HG03025 (cell line): ENCODE measurements around the gene CCDC200.
"Not testable (repeated sequence)": the region's sequence is repeated elsewhere in the genome, so short reads cannot be mapped to it uniquely, and the experiment has no call there.

Source experiments
- ATAC-seq: cut with Tn5 transposase; IDR thresholded peaks from one replicate; pipeline ENCODE4 v1.9.1; 2021; ENCODE audit warnings: mild to moderate bottlenecking, moderate library complexity; ENCODE audit not compliant: unreplicated experiment, low FRiP score

The CCDC200 gene

DNA sequence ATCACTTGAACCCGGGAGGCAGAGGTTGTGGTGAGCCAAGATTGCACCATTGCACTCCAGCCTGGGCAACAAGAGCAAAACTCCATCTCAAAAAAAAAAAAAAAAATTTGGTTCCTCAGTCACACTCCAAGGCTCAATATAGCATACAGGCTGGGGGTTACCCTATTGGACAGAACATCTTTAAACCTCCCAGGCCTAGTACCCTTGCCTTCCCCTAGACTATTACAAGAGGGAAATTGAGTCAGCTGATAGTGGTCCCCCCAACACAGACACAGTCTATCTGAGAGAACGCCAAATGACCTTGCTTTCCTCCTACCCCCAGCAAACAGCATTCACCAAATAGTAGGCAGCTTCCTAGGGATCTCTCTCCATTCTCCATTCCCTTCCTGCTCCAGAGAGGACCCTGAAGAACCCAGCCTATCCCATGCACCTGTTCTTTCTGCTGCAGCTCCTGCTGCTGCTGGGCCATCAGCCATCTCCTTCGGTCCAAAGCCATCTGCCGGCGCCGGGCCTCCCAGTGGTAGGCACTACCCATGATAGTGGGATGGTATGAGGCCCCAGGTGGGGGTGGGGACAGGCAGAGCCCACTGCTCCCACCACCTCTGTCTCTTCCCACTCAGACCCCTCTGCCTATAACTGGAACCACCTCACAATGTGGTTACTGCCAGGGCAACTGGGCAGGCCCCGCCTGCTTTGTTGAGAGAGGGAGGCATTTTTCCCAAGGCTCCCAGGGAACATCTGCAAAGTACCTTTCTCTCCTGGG, at the start of gene CCDC200:
Gene CCDC200, minus strand, starts transcription at position 604 of the 763 bp plus-strand sequence. Its CDS starts 69 bp downstream, at position 535.
- ATAC-seq: not testable (repeated sequence)

DNA sequence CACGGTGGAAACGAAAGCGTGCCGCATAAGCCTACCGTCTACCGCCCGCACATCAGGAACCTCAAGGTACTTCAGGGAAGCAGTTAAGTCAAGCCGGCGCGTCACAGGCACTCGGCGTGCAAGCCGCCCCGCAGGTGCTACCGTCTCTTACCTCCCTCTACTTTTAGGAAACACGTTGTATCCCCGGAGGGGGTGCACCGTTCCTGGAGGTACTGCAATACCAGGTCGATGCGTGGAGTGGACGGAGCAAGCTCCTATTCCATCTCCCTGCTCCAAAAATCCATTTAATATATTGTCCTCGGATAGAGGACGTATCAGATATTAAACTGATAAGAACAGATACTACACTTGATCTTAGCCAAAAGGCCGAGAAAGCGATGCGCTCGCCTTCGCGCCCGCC, 44.5 kb upstream of the CCDC200 start:
- not testable (repeated sequence) for ATAC-seq

DNA sequence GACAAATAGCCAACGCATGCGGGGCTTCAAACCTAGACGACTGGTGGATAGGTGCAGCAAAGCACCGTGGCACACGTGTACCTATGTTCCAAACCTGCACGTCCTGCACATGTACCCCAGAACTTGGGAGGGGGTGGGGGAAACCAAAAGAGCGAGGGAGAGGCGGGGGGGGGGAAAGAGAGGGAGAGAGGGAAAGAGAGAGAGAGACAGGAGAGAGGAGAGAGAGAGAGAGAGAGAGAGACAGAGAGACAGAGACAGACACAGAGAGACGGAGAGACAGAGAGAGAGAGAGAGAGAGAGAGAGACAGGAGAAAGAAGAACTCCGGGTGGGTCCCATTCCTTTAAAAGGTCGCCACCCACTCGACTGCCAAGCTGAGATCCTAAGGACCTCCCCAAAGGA, 44.1 kb upstream of the CCDC200 start:
- ATAC-seq: not testable (repeated sequence)

DNA sequence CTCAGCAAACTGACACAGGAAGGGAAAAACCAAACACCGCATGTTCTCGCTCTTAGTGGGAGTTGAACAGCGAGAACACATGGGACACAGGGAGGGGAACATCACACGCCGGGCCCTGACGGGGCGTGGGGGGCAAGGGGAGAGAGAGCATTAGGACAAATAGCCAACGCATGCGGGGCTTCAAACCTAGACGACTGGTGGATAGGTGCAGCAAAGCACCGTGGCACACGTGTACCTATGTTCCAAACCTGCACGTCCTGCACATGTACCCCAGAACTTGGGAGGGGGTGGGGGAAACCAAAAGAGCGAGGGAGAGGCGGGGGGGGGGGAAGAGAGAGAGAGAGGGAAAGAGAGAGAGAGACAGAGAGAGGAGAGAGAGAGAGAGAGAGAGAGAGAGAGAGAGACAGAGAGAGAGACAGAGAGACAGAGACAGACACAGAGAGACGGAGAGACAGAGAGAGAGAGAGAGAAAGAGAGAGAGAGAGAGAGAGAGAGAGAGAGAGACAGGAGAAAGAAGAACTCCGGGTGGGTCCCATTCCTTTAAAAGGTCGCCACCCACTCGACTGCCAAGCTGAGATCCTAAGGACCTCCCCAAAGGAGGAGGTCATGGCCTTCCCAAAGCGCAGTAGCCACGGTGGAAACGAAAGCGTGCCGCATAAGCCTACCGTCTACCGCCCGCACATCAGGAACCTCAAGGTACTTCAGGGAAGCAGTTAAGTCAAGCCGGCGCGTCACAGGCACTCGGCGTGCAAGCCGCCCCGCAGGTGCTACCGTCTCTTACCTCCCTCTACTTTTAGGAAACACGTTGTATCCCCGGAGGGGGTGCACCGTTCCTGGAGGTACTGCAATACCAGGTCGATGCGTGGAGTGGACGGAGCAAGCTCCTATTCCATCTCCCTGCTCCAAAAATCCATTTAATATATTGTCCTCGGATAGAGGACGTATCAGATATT, 42.4 kb upstream of the CCDC200 start:
- ATAC-seq: not testable (repeated sequence)

DNA sequence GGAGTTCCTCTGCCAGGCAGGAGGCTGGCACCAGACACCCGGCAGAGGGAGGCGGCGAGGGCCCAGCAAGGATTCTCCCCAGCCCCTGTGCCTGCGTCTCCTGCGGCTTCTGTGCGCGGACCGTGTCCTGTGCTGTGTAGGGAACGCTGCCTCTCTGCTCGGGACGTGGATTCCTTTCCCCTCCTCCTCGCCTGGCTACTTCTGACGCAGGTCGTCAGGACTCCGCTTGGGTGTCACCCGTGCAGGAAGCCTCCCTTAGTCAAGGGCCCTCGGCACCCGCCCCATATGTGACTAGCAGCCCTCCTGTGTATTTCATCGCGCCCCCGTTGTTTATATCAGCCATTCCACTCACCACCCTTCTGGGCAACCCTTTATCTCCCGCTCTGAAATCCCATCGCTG, 18.0 kb upstream of the CCDC200 start:
- ATAC-seq: not testable (repeated sequence)

DNA sequence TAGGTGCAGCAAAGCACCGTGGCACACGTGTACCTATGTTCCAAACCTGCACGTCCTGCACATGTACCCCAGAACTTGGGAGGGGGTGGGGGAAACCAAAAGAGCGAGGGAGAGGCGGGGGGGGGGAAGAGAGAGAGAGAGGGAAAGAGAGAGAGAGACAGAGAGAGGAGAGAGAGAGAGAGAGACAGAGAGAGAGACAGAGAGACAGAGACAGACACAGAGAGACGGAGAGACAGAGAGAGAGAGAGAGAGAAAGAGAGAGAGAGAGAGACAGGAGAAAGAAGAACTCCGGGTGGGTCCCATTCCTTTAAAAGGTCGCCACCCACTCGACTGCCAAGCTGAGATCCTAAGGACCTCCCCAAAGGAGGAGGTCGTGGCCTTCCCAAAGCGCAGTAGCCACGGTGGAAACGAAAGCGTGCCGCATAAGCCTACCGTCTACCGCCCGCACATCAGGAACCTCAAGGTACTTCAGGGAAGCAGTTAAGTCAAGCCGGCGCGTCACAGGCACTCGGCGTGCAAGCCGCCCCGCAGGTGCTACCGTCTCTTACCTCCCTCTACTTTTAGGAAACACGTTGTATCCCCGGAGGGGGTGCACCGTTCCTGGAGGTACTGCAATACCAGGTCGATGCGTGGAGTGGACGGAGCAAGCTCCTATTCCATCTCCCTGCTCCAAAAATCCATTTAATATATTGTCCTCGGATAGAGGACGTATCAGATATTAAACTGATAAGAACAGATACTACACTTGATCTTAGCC, 12.4 kb upstream of the CCDC200 start:
- not testable (repeated sequence) for ATAC-seq

DNA sequence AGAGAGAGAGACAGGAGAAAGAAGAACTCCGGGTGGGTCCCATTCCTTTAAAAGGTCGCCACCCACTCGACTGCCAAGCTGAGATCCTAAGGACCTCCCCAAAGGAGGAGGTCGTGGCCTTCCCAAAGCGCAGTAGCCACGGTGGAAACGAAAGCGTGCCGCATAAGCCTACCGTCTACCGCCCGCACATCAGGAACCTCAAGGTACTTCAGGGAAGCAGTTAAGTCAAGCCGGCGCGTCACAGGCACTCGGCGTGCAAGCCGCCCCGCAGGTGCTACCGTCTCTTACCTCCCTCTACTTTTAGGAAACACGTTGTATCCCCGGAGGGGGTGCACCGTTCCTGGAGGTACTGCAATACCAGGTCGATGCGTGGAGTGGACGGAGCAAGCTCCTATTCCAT, 11.2 kb upstream of the CCDC200 start:
- ATAC-seq: not testable (repeated sequence)

DNA sequence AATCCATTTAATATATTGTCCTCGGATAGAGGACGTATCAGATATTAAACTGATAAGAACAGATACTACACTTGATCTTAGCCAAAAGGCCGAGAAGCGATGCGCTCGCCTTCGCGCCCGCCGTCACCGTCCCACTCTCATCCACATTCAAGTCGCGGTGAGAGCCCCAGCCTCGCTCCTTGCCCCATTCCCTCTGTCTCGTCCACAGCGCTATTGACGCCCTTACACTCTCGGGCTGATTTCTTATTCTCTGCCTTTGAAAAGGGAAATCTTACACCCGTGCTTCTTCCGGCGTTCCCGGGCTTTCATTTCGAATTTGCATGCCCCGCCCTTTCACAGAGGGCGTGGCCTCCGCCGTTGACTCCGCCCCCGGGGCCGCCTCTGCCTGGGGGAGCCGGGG, 5.5 kb upstream of the CCDC200 start, which contains the start of gene RNU2-1:
Gene RNU2-1, minus strand, starts transcription at position 101 of the 400 bp plus-strand sequence.
- not testable (repeated sequence) for ATAC-seq

DNA sequence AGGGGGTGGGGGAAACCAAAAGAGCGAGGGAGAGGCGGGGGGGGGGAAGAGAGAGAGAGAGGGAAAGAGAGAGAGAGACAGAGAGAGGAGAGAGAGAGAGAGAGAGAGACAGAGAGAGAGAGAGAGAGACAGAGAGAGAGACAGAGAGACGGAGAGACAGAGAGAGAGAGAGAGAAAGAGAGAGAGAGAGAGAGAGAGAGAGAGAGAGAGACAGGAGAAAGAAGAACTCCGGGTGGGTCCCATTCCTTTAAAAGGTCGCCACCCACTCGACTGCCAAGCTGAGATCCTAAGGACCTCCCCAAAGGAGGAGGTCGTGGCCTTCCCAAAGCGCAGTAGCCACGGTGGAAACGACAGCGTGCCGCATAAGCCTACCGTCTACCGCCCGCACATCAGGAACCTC, 4.8 kb upstream of the CCDC200 start:
- not testable (repeated sequence) for ATAC-seq

DNA sequence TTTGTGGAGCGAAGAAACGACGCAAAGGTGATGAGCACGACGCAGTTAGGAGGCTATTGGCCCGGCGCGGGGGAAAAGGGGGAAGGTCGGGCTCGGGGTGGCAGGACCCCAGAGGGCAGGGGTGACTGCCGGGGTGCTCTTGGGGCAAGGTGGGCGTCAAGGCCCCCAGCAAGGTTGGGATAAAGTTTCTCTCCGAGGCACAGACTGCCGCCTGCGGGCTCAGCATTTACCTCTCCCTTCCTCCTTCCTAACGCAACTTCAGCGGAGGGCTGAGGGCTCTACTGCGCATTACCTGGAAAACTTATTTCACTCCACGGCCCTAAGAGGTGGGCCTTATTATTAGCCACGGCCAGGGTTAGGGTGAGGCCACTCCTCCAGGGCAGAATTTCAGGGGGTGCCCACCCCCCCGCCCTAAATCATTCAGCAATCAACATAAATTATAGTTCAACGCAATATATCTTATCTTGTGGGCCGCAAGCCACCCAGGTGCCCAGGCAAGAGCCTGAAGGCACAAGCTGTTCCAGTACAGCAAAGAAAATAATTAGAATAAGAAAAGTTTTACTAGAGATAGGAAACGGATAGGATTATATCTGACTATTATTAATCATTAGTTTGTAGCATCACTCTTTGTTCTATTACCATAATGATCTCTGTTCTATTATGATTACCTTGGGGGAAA, 3.7 kb upstream of the CCDC200 start:
- not testable (repeated sequence) for ATAC-seq

DNA sequence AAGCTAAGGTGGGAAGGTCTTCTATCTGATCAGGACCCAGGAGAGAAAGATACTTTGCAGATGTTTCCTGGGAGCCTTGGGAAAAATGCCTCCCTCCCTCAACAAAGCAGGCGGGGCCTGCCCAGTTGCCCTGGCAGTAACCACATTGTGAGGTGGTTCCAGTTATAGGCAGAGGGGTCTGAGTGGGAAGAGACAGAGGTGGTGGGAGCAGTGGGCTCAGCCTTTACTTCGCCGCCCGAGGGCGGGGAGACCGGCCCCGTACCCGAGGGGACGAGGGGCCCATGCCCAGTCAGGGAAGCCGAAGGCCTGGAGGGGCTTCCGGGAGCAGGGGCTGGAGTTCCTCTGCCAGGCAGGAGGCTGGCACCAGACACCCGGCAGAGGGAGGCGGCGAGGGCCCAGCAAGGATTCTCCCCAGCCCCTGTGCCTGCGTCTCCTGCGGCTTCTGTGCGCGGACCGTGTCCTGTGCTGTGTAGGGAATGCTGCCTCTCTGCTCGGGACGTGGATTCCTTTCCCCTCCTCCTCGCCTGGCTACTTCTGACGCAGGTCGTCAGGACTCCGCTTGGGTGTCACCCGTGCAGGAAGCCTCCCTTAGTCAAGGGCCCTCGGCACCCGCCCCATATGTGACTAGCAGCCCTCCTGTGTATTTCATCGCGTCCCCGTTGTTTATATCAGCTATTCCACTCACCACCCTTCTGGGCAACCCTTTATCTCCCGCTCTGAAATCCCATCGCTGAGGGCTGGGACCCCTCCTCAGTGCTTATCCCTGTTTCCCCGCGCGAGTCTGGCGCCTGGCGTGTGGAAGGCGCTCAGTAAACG, 3.0 kb upstream of the CCDC200 start:
- not testable (repeated sequence) for ATAC-seq

DNA sequence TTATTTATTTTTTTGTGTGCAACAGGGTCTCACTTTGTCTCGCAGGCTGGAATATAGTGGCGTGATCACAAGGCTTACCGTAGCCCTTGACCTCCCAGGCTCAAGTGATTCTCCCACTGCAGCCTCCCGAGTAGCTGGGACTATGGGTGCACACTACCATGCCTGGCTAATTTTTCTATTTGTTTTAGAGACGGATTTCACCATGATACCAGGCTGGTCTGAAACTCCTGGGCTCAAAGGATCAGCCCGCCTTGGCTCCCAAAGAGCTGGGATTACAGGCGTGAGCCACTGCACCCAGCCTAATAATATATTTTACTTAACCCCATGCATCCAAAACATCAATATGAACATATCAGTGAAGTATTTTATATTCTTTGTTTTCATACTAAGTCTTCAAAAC, 2.0 kb downstream of the CCDC200 start:
- no peak for ATAC-seq

DNA sequence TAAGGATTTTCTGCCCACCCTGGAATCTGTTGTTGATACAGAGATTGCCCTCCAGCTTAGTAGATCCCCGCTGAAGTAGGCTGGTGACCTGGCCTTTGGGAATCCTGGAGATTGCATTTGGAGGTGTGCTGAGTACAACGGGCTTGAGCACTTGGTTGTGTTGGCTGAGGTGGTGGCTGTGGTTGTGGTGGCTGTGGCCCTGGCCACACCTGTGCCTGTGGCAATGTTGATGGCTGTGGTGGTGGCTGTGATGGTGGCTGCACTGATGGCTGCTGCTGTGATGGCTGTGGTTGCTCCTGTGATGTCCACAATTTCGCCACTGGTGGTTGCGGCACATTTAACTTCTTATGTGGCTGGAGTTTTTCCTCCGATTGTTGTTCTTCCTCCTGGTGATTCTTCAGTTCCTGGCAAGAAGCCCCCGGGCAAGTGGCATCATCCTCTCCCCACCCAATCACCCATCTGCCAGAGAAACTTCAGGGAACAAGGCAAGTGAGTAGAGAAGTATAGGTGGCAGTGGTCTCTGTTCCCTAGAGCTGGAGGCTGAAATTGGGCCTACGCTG, 4.2 kb downstream of the CCDC200 start:
- no peak for ATAC-seq

DNA sequence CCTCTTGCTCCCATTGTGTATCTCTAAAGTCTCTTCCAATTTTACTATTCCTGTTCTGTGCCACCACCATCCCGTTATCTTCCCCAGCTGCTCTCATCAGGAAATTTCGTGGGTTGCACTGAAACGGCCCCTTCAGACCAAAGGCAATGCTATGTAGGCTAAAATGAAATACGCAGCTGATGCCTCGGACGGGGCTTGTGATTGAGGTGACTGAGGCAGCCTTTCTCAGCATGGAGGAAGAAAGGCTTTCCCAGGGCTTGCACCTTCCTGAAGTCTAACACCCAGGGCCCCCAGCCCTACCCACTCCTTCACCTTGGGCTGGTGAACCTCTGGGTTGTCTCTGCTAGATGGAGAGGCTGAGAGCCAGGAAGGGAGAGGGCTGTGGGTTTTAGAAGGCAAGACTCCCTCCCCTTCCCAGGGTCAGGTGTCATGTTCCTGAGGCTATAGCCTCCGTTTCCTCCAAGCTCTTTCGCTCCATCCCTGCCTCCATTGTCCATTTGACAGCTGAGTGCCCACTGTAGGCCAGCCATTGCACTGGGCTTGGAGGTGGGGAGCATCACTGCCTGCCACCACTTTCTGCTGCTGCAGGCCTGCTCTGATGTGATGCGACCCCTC, 7.8 kb downstream of the CCDC200 start:
- no peak for ATAC-seq

DNA sequence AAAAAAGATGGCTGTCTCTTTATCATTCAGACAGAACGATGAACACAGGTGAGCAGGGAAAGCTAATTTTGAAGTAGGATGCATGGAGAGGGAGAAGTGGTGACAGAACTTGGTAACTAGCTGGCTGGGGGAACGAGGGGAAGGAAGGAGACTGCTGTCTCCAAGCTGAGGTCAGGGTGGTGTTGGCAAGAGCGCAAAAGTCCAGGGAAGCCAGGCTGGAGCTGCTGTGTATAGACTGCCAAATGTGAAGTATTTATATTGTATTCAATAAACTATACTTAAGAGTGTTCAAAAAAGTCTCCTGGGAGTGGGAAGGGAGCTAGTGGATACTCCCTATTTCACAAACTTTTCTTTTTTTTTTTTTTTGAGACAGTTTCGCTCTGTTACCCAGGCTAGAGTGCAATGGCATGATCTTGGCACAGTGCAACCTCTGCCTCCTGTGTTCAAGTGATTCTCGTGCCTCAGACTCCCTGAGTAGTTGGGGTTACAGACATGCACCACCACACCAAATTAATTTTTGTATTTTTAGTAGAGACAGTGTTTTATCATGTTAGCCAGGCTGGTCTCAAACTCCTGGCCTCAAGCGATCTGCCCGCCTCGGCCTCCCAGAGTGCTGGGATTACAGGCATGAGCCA, 8.6 kb downstream of the CCDC200 start:
- ATAC-seq: no peak

DNA sequence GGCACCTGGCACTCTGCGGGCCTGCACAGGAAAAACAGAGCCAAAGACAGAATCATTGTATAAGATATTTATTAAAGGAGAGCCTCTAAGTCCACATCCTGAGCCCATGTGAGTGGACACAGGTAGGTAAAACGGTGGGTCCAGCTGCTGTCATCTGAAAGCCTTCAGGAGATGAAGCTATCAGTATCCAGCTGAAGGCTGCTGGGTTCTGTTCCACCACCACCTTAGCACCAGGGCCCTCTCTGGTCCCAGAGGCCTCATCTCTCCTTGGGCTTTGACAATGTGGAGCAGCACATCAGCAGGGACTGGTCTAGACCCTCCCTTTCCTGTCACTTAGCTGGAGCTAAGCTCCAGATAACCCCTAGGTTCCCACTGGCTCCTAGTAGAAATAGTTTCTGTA, 9.4 kb downstream of the CCDC200 start:
- ATAC-seq: no peak

DNA sequence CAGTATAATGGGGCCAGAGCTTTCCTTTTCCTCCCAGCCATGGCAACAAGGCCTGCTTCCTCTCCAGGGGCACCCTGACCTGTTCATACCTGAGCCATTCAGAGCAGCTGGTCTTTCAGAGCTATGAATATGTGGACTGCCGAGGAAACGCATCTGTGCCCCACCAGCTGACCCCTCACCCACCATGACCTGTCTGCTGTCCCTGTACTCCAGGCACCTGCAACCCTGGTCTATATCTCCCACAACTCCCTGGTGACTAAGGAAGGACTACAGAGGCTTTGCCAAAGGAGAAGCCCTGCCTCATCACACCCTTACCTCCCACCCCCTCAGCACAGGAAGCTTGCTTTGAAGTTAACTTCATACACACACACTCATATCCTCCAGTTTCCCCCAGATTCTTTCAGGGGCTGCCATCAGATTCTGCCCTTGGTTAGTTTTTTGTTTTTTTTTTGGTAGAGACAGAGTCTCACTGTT, 10.8 kb downstream of the CCDC200 start:
- ATAC-seq: no peak
